Measurements from ENCODE around the gene GLIS1.

The GLIS1 gene

DNA sequence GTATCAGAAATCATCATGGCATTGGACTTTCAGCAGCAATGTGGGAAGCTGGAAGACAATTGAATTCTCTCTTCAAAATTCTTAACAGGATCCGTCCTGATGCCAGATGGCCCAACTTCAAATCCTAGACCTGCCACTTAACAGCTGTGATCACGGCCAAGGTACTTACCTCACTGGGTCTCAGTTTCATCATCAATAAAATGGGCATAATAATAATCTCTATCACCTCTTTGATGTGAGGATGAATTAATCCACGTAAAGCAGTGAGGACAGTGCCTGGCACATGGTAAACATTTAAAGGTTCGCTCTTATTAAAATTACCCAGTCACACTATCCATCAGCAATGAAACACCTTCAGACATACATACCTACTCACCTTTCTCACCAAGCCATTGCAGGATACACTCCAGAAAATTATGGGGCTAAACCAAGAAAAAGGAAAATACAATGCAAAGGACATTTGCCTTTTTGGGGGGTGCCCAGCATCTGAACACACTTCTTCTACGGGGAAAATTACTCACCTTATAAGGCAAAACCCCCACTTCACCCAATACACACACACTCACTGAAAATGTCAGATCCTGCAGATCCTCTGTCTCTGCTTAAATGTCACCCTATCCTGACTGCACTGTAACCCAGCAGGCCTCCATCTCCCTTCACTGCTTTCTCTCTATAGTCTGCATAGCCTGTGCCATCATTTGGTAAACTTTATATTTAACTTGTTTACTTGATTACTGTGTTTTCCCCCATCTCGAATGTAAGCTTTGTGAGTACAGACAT lies 21.7 kb downstream of the GLIS1 start:
- DNase-seq, result no peak

DNA sequence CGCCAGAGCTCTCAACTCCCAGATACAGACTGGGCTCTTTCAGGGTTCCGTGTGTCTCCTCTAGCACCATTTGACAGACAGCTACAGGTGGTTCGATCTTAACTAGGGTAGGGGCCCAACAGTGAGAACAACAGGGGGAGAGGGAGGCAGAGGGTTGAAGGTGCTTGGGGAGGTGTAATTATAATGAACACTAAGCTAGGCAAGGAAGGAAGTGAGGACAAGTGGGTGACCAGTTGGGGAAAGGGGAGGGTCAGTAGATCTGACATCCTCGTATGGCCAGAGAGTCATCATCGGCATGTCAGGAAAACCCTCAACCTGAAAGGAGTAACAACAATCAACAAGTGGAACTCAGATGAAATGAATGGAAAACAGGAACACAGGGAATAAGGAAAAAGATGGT lies 22.8 kb downstream of the GLIS1 start:
- DNase-seq, result no peak

DNA sequence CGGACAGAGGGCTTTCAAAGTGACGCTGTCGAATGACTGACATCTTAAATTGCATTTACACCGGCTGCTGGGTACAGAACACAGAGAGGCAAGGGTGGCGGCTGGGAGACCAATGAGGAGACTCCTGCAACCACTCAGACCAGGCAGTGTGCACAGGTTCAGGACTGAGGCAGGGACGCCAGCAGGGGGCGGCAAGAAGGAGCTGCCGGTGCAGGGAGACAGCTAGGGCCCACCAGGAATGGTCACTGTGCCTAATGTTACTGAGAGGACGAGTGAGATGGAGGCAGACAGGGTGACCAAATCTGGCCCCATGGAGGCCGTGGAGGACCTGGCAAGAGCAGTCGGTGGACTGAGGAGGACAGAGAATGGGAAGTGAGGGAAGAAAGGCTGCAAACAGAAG lies 23.5 kb downstream of the GLIS1 start:
- DNase-seq, result peak; percentile 77

DNA sequence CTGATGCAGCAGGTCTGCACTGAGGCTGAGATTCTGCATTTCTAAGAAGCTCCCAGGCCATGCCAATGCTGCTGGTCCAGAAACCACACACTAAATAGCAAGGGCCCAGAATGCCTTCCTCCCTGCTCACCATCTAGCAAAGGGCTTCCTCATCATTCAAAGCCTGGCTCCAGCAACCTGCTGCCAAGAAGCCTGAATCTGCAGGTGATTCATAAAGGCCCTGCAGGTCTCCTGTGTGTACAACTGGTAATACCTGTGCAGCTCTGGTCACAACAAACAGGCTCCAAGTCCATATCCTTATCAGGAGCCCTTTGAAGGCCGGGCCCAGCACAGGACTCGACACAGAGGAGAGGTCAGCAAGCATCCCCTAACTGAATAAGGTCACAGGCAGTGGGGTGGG lies 26.7 kb downstream of the GLIS1 start:
- DNase-seq, result no peak

DNA sequence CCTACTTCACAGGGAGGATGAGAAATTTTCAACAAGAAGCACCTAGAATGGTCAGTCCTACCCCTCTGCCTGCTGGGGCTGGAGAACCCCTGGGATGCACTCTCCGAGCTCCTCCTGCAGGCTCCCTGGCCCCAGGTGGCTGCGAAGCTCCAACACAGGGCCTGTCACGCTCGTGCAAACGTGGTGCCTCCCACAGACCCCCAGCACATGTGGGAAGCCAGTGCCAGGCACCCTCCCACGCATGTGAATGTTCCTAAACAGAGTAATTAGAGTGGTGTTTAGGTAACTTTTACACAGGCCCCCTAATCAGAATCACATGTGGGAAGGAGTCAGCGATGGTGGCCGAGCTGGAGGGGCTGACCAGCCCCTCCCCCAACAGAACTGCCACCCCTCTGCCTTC lies 28.4 kb downstream of the GLIS1 start:
- no peak for DNase-seq

DNA sequence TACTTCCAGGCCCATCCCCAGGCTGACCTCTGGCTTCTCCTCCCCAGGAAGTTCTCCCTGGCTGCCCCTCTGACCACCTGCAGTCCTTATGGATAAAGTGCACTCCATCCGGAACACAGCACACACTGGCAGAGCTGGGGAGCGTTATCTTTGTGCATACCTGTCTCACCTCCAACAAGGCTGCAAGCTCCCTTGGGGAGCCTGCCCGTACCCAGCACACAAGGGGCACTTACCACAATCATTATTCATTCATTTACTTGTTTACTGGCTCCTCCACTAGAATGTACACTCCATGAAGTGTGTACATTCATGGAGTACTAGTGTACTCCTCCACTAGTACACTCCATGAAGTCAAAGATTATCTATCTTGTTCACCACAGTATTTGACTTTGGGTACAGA lies 30.3 kb downstream of the GLIS1 start:
- no peak for DNase-seq

DNA sequence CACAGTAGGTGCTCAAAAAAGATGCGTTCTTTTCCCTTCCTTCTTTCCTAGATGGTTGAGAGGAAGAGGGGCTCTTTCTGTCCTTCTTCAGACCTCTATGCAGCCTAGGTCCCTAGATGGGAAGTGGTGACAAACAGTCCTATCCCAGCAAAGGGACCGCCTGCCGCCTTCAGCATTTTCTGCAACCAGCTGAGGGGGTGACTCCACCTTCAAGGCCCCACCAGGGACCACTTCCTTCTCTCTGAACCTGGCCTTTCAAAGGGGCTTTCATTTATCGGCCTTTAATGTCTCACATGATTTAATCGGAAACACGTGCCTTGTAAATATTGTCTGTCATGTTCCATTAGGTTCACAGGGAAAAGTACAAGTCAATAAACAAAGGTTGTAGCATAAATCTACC lies 32.6 kb downstream of the GLIS1 start:
- DNase-seq, result no peak

DNA sequence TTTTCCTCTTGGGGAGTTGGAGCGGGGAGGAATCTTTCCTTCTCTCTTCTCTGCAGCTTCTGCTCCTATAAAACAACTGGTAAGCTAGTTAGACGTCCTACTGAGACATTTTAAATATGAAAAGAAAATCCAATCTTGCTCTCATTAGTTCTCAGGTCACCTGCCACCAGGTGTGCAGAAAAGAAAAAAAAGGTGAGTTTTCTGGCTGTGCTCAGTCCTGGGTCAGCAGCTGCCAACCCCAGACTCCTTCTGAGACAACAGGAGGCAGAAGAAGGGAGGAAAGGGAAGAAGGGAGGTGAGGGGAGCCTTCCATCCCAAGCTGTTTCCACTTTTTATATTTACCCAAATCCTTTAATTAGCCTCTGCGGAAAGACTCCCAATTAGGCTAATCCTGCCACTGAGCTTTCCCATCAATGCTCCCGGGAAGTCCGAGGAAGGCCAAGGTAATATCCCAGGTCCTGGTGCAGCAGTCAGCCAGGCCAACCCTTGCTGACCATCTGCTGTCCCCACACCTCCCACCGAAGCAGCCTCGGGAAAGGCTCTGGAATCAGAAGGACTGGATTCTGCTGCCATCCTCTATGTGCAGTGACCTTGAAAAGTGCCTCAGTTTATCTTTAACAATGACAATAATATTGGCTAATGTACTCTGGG lies 33.4 kb downstream of the GLIS1 start:
- DNase-seq, result peak; percentile 83

DNA sequence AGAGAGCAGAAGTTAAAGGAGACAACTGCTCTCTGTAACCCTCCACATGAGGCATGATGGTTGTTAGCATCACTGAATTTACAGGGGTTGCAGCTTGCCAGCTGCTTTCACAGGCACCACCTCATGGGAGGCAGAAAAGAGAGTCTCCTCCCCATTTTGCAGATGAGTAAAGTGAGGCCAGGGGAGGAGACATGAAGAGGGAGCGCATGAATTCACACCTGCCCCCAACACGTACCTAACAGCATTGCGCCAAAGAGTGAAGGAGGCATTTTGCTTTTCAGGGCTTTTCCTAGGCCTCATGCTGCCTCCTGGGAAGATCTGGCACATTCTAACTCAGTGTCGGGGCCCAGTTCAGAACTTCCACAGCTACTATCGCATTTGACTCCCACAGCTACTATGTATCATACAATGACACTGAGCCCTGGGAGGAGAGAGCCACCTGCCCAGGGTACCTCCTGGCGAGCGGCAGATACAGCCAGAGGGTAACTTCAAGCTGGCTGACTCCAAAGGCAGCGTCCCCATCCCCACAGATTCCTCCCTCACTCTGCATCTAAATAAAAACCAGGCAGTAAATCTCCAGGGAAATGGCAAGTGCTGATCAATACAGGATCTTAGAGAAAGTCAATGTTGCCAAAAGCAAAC lies 34.0 kb downstream of the GLIS1 start:
- no peak for DNase-seq

DNA sequence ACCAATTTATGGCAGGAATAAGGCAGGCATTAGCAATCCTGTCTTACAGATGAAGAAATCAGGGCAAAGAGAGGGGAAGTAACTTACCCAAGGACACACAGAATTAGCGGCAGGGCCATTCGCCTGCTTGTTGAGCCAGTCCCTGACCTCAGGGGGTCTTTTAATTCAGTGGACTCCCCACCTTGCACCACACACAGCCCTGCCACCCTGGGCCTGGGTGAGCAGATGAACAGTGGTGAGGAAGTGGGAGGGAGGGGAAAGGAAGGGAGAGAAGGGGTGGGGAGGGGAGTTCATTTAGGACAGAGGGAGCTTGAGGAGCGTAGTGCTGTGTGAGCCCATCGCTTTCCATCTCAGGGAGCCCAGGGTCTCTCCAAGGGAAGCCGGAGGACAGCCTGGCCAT lies 34.7 kb downstream of the GLIS1 start:
- no peak for DNase-seq

DNA sequence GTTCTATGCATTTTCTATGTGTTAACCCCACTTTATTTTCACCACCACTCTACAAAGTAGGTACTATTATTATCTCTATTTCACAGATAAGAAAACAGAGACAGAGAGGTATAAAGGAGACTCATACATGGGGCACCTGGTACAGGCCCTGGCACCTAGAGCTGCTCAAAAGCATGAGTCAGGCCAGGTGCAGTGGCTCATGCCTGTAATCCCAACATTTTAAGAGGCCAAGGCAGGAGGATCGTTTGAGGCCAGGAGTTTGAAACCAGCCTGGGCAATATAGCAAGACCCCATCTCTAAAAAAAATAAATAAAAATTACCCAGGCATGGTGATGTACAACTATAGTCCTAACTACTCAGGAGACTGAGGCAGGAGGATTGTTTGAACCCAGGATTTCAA lies 35.8 kb downstream of the GLIS1 start:
- no peak for DNase-seq

DNA sequence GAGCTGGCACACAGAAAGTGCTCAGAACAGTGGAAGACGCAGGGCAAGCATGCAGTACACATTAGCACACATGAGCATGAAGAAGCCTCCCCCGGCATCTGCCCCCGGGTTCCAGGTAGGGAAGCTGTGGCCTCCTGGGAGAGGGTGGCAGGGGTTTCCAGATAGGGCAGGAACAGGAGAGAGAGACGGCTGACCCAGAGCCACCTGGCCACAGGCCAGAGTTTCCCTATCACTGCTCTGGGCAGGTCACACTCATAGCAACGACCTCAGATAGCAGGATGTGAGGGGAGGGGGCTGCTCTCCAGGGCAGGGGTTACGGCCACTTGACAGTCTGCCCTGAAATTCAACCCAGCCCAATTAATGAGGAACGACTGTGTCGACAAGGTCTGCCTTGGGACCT lies 36.6 kb downstream of the GLIS1 start:
- DNase-seq, result no peak

DNA sequence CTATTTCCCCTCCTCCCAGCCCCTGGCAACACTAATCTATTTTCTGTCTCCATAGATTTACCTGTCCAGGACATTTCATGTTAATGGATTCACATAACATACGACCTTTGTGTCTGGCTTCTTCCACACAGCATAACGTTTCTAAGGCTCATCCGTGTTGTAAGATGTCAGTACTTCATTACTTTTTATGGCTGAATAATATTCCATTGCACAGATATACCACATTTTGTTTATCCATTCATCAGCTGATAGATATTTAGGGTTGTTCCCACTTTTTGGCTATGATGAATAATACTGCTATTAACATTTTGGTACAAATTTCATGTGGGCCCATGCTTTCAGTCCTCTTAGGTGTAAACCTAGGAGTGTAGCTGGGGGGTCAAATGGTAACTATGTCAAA lies 38.2 kb downstream of the GLIS1 start:
- no peak for DNase-seq

DNA sequence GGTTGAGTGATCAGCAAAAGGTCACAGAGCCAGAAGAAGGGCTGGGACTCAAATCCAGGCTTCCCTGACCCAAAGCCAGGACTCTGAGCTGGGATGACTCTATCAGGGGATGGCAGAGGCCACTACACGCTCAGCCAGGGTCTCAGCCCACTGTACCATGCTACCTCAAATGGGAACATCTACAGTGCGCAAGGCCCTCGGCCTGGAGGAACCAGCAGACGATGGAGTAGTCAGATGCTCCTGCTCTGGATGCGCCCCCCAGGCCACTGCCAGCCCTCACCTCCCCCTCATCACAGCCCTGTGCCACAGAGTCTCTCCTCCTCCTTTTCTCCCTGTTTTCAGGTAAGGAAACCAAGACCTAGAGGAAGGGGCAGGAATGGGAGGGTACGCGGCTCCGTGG lies 39.0 kb downstream of the GLIS1 start:
- DNase-seq, result no peak

DNA sequence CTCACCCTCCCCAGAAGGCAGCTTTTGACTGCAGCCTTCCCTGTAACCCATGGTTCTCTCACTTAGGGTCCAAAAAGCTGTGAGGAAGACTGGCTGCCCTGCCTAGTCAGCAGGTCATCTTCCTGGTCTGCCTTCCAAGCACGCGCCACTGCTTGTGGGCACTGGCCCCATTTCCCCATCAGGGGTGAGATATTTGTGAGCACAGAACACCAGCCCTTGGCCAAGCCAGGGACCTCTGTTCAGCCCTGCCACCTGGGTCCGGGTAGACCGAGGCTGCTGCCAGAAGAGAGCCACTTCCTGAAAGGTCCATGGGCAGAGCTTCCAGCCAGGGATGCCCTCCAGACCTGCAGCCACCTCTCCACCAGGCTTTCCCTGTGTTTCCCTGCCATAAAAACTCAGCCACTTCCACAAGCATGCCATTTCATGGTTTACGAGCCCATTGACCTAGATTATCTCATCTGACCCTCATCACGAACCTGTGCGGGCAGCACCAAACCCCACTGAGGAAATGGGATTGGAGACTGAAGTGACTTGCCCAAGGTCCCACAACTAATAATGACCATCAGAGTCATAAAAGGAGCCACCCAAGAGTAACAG lies 40.5 kb downstream of the GLIS1 start:
- DNase-seq, result no peak

DNA sequence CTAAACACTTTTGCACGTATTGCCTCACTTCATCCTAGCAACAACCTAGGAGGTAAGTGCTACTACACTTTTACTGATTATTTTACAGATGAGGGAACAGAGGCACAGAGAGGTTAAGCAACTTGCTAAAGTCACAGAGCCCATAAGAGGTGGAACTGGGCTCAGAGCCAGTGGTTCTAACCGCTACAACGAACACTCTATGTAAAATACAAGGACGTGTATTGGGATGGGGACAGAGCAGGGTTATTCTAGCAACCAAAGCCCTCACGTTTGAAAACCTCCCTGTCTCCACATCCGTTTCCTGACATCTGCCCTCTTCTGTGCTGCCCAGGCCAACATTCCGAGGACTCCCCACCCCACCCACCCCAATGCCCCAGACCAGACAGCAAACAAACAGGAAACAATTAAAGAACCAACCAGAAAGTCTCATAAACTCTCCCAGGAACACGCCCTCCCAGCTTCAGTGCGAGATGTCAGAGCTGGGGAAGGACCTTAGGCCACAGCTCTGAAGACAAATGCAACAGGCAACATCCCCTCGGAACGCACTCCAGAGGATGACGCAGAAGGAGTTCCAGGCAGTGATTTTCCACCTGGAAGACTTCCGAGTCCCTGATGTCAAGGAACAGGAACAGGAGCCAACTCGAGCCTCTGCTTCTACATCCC lies 41.1 kb downstream of the GLIS1 start:
- no peak for DNase-seq

DNA sequence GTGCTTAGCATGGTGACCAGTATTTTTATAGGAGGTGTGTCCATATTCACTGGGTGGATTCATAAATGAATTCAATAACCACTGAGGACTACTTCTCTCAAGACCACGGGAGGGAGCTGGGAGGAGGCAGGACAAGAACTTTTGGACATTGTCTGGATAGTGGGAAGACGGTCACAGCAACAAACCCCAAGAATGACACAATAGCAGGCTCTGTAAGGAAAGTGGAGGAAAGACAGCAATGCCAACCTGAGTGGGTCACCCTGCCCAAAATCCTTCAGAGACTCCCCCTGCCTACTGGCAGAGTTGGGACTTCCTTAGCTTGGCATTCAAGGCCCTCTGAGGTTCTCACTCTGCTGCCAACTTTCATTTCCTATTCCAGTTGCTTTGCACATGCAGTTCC lies 42.0 kb downstream of the GLIS1 start:
- DNase-seq, result no peak

DNA sequence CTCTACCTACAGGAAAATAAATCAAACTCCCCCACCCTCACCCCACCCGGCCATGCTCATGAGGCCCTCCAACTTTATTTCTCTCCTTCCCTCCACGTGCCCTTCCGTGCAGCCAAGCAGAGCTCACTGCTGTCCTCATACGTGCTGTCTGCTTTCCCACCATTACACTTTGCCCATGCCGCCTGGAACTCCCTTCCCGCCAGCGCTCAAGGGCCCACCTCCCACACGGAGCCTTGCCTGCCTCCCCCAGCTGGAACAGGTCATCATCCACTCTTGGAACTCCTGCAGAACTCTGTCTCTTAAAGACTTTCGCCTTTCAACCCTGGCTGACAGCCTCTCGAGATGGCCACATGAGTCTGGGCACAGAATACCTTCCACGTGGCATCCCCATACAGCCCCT lies 42.4 kb downstream of the GLIS1 start:
- no peak for DNase-seq

DNA sequence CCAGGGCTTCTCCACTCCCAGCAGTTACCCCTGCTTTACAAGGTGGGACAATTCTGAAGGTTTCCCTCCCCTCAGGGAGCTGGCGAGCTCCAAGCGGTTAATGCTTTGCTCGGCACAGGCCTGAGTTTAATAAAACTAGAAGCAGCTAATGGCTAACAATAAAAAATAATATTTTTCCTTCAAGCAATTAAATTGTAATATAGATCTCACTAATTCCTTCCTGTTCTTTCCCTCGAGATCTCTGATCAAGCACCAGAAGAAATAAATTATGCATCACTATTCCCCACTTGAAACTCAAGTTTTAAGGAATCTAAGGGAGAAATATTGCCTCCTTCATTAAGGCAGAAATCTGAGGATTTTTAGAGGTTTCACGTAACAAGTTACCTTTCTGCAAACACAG lies 42.9 kb downstream of the GLIS1 start:
- no peak for DNase-seq

DNA sequence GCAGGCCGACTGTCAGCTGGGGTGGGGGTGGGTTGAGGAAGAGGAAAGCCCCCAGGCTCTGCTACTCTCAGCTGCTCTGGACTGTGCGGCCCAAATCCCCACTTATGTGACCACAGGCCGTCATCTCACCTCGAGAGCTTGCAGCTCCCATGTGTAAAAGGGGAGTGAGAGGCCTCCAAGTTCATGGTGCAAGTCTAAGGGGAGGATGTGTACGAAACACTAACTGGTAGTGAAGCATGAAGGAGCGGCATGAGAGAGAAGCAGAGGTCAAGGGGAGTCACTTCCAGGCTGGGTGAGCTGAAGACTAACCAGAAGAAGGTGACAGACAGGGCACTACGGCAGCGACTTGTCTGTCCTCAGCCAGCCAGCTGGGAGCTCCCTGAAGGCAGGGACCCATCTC lies 43.8 kb downstream of the GLIS1 start:
- DNase-seq, result no peak

DNA sequence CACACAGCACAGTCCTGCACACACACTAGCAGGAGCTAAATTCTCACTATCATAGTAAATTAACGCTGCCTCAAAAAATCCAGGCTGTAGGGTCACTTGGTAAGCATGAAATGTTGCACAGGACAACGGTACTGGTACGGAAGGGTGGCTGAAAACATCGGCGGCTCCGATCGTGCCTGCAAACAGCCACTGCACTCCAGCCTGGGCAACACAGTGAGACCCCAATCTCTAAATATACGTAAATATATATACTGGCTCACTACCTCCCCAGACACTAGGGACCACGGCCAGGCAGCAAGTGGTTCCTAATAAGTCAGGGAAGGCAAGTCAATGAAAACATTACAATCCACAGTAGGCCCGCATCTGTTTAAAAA lies 44.3 kb downstream of the GLIS1 start:
- DNase-seq, result no peak

DNA sequence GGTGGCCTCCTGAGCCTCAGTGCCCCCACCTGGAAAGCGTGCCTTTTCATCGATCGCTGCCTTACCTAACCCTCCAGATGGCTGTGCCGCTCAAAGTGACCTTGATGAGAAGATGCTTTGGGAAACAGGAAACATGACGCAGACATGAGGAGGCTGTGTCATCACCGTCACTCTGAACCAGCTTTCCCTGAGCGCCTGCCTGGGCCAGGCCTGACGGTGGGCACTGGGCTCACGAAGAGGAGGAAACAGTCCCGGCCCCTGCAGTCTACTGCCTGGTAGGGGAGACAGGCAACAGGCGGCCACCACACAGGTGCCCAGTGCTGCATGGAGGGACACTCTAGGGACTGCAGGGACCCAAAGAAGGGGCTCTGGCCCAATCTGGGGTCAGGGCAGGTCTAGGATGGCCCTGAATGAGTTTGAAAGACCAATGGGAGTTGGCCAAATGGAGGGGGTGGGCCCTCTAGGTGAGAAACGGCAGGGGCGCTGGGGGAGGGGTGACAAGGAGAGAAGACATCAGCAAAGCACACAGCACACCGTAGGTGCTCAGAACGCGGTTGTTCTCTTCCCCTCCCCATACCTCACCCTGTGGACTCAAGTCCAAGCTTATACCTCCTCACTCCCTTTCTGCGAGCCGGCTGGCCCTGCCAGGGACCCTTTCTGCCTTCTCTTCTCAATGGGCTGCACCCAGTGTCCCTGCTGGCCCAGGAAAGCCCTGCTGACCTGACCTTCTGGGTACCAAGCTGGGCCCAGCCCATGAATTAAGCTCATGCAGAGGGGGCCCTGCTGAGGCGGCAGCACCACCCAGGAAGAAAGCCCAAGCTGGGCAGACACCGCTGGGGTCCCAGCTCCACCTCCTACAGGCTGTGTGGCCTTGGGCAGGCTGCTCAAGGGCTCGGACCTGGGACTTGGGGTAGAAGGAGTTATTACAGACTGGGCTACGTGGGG lies 44.9 kb downstream of the GLIS1 start:
- DNase-seq, result peak; percentile 26

All from NCI-H82 (cell line).